COR-L47 (cell line): Measurements from ENCODE around the gene PDE3A.
A peak's percentile ranks its signal among the peaks of the same experiment; 100 is the strongest.
"Not testable (repeated sequence)": the region's sequence is repeated elsewhere in the genome, so short reads cannot be mapped to it uniquely, and the experiment has no call there.

Experiments used
- DNase-seq: peaks from one replicate; lab custom pipeline; 2025; lab: John Stamatoyannopoulos, UW

Gene PDE3A

GRCh38 chr12:20604408-20605067, 236.2 kb downstream of the PDE3A start:
- no peak for DNase-seq

GRCh38 chr12:20615020-20615419, 246.7 kb downstream of the PDE3A start:
- DNase-seq: not testable (repeated sequence)

- DNase-seq: no peak
Observed at GRCh38 chr12:20616093-20616492, 247.8 kb downstream of the PDE3A start.

GRCh38 chr12:20620261-20620660, 251.9 kb downstream of the PDE3A start:
- DNase-seq: no peak

- DNase-seq: no peak
Observed at GRCh38 chr12:20624718-20625117, 256.4 kb downstream of the PDE3A start.

- DNase-seq: no peak
Observed at GRCh38 chr12:20625531-20625930, 257.2 kb downstream of the PDE3A start.

GRCh38 chr12:20627001-20627588, 258.8 kb downstream of the PDE3A start:
- DNase-seq: no peak

- DNase-seq: no peak
Observed at GRCh38 chr12:20628226-20628787, 260.0 kb downstream of the PDE3A start.

- DNase-seq: no peak
Observed at GRCh38 chr12:20628999-20629398, 260.7 kb downstream of the PDE3A start.

GRCh38 chr12:20629414-20630156, 261.2 kb downstream of the PDE3A start:
- DNase-seq: no peak

GRCh38 chr12:20631711-20632110, 263.4 kb downstream of the PDE3A start:
- DNase-seq: no peak

- no peak for DNase-seq
Observed at GRCh38 chr12:20641106-20641505, 272.8 kb downstream of the PDE3A start.

GRCh38 chr12:20643822-20644221, 275.5 kb downstream of the PDE3A start:
- no peak for DNase-seq

- peak; percentile 9 for DNase-seq
Observed at GRCh38 chr12:20646239-20646827, 278.0 kb downstream of the PDE3A start.

- DNase-seq: no peak
Observed at GRCh38 chr12:20653871-20654270, 285.5 kb downstream of the PDE3A start.

GRCh38 chr12:20656600-20656999, 288.3 kb downstream of the PDE3A start:
- DNase-seq: no peak

GRCh38 chr12:20657496-20657895, 289.2 kb downstream of the PDE3A start:
- DNase-seq: no peak

- no peak for DNase-seq
Observed at GRCh38 chr12:20681334-20681733, 313.0 kb downstream of the PDE3A start.

- no peak for DNase-seq
Observed at GRCh38 chr12:20695232-20695631, 326.9 kb downstream of the PDE3A start, which contains the start of gene SLCO1C1. TSS of gene SLCO1C1 (plus strand) at chr12:20695332. CDS start at chr12:20699577, 4,245 bp downstream.

GRCh38 chr12:20696181-20696905, 328.0 kb downstream of the PDE3A start:
- no peak for DNase-seq

GRCh38 chr12:20701106-20701505, 332.8 kb downstream of the PDE3A start:
- no peak for DNase-seq

GRCh38 chr12:20704860-20705259, 336.5 kb downstream of the PDE3A start:
- DNase-seq: no peak
